NCI-H526 (cell line): ENCODE results near the gene PLA2G5.
"Not testable (repeated sequence)": the region's sequence is repeated elsewhere in the genome, so short reads cannot be mapped to it uniquely, and the experiment has no call there.

Experiments
- DNase-seq, 2 experiments: peaks; one replicate each; lab custom pipeline; 2025; lab: John Stamatoyannopoulos, UW

The PLA2G5 gene, protein sequence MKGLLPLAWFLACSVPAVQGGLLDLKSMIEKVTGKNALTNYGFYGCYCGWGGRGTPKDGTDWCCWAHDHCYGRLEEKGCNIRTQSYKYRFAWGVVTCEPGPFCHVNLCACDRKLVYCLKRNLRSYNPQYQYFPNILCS

GRCh38 chr1:20069874-20070273, at the start of gene PLA2G5:
Gene PLA2G5 (plus strand): TSS chr1:20070194. CDS start chr1:20084831, 14,637 bp downstream.
- DNase-seq, result no peak

- DNase-seq, result no peak
Observed at GRCh38 chr1:20028125-20028524, 41.9 kb upstream of the PLA2G5 start.

GRCh38 chr1:20028726-20029125, 41.3 kb upstream of the PLA2G5 start:
- no peak for DNase-seq

- no peak for DNase-seq
Observed at GRCh38 chr1:20029178-20029912, 40.6 kb upstream of the PLA2G5 start.

DNA sequence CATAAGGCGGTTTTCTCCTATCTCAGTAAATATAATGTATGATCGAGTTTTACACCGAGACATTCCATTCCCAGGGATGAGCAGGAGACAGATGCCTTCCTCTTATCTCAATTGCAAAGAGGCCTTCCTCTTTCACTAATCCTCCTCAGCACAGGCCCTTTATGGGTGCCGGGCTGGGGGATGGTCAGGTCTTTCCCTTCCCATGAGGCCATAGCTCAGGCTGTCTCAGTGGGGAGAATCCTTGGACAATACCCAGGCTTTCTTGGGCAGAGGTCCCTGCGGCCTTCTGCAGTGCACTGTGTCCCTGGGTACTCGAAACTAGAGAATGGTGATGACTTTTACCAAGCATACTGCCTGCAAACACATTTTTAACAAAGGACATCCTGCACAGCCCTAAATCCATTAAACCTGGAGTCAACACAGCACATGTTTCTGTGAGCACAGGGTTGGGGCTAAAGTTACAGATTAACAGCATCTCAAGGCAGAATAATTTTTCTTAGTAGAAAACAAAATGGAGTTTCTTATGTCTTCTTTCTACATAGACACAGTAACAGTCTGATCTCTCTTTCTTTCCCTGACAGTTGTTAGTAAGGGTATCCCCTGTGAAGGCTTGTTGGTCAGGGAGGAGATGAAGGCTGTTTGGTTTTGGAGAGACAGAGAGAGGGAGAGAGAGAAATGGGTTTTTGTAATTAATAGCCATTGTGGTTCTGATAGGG, 39.4 kb upstream of the PLA2G5 start:
- not testable (repeated sequence) for DNase-seq

GRCh38 chr1:20031161-20031560, 38.8 kb upstream of the PLA2G5 start:
- DNase-seq, result no peak

- no peak for DNase-seq
Observed at GRCh38 chr1:20031836-20032235, 38.2 kb upstream of the PLA2G5 start.

GRCh38 chr1:20032425-20032824, 37.6 kb upstream of the PLA2G5 start:
- no peak for DNase-seq

DNA sequence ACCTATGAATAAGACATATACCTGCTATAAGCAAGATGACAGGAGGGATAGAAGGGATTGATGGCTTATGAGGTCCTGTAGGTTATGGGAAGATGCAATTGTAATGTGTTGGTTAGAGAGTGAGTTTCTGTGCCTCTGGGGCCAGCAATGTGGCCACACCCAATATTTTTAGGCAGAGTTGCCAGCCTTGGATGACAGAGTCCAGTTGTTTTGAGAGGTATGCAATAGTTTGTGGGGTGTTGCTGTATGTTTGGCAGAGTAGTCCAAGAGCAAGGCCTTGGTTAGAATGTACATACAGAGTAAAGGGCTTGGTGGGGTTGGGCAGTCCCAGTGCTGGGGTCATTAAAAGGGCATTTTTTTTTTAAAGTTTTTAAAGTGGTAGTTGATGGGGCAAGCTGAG, 36.6 kb upstream of the PLA2G5 start:
- DNase-seq, result no peak

- no peak for DNase-seq
Observed at GRCh38 chr1:20035114-20035513, 34.9 kb upstream of the PLA2G5 start.

GRCh38 chr1:20037877-20038276, 32.1 kb upstream of the PLA2G5 start:
- DNase-seq, result no peak

DNA sequence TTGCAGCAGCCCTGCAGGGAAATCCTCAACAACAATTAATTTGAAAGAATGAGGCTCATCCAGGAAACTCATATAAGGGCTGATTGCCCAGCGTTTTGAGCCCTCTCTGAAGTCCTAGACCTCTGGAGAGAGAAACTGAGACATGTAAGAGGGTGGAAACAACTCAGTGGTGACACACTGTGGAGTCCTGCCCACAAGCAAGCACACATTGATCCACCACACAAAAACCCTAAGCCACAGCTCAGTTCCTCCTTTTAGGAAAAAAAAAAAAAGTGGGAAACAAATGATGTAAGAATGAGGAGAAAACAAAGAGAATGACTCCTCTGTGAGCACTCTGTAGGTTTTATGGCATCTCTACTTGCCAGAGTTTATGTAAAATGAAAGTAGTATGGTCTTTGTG, 22.9 kb upstream of the PLA2G5 start:
- DNase-seq, result no peak

- DNase-seq, result no peak
Observed at GRCh38 chr1:20048563-20048962, 21.4 kb upstream of the PLA2G5 start.

DNA sequence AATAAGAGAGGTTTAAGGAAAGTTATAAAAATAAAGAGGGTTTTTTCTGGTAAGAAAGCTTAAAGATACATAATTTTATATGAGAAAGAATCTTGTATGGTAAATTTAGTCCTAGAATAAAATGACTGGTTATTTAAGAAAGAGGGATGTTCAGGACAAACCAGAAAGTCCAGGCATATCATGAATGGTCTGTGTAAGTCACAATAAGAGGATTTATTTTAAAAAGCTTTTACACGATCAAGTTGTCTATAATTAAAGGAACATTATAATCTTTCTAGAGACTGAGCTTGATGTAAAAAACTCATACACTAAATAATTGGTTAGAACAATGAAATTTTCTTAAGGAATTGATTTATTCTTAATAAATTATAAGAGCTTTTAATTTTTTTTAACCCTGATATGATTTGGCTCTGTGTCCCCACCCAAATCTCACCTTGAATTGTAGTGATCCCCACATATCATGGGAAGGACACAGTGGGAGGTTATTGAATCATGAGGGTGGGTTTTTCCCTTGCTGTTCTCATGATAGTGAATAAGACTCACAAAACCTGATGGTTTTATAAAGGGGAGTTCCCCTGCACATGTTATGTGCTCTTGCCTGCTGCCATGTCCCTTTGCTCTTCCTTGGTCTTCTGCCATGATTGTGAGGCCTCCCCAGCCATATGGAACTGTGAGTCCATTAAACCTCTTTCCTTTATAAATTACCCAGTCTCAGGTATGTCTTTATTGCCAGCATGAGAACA, 20.8 kb upstream of the PLA2G5 start:
- DNase-seq, result not testable (repeated sequence)

DNA sequence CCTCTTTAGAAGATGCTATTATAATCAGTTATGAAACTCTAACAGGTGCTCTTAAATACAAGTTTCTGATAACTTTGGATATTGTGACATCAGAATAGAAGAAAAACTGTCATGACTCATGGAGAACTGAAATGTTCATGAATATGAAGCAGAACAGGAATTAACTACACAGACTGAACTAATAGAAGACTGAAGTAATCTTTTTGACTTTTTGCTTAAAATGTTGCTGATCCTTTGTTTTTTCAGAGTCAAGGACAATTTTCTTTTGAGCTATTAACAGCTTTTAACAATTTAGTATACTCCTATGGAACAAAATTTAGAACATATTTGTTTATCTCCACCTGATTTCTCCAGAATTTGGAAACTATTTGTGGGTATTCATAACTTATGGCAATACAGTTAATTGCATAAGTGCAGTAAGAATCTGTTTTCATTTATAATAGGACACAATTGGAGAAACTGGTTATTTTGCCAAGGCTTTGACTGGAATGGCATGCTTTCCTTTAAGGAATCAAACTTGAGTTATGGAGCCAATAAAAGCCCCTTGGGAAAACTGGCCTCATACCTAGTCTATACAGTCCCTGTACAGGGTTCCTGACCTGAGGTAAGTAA, 18.7 kb upstream of the PLA2G5 start:
- DNase-seq, result no peak

GRCh38 chr1:20052386-20052785, 17.6 kb upstream of the PLA2G5 start:
- no peak for DNase-seq

DNA sequence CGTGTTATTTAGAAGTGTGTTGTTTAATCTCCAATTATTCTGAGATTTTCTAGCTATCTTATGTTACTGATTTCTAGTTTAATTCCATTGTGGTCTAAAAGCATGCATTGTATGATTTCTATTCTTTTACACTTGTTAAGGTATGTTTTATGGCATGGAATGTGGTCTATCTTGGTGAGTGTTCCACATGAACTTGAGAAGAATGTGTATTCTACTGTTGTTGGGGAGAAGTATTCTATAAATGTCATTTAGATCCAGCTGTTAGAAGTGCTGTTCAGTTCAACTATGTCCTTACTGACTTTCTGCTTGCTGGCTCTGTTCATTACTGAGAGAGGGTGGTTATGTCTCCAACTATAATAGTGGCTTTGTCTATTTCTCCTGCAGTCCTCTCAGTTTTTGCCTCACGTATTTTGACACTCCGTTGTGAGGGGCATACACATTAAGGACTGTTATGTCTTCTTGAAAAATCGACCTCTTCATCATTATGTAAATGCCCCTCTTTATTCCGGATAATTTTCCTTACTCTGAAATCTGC, 12.0 kb upstream of the PLA2G5 start:
- DNase-seq, result no peak

DNA sequence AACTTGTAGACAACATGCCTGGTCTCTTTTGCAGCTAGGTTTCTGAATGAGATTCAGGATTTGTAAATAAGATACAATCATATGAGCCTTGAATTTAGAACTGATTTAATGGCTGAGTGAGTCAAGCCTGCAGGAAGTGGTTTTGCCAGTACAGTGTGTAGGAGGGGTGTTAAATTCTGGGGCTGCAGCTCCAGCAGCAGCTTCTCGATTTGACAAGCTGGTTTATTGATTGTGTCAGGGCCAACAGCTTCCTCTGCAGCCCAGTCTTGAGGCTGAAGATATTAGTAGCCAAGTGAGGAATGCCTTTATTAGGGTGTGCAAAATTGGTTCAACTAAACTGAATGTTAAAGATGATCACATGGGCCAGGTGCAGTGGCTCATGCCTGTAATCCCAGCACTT, 11.5 kb upstream of the PLA2G5 start:
- DNase-seq, result no peak

- DNase-seq, result no peak
Observed at GRCh38 chr1:20059847-20060246, 10.1 kb upstream of the PLA2G5 start.

DNA sequence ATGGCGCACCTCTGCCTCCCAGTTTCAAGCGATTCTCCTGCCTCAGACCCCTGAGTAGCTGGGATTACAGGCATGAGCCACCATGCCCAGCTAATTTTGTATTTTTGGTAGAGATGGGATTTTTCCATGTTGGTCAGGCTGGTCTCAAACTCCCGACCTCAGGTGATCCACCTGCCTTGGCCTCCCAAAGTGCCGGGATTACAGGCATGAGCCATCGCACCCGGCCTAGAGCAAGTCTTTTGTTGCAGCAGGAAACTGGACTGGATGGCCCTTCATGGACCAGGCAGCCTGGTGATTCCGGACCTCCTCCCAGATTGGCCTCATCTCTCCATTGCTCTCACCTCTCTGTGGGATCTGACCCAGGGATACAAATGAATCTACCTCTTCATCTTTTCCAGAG, 9.2 kb upstream of the PLA2G5 start:
- DNase-seq, result not testable (repeated sequence)

DNA sequence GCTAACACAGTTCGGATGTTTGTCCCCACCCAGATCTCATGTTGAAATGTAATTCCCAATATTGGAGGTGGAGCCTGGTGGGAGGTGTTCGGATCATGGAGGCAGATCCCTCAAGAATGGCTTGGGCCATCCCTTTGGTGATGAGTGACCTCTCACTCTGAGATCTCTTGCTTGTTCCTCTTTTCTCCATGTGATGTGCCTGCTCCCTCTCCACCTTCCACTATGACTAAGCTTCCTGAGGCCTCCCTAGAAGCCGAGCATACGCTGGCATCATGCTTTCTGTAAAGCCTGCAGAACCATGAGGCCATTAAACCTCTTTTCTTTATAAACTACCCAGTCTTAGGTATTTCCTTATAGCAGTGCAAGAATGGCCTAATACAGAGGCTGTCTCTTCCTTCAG, 8.1 kb upstream of the PLA2G5 start:
- DNase-seq, result no peak

DNA sequence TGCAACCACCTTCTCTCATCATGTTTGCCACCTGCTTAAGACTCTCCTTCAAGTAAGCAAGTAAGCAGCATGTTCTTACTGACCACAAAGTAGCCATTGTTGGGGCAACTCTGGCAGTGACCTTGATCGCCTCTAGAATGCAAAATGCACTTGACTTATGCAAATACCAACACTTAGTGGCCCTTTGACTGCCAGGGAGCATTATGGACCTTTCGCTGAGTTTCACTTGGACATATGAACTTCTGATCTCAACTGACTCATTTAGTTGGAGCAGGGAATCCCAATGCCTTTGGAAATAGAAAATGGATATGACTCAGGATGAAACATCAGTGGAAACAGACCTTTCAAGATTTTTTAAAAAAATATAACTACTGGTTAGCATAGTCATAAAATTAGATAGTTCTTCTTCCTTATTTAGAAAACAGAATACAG, 6.1 kb upstream of the PLA2G5 start:
- no peak for DNase-seq
